Uterus (tissue), 2 donors: ENCODE data around the gene MYH14.

Source experiments
- POLR2A ChIP-seq, 2 donors: fragments of 450-650 bp; IDR thresholded peaks; one replicate each; pipeline ENCODE4 v1.6.1; 2016; ENCODE audit warnings: antibody characterized with exemption in 2 of 2, mild to moderate bottlenecking in 1 of 2, moderate library complexity in 1 of 2
- TF ChIP-seq, protein P1 (sequence below), 4 experiments: fragments of 200-600 bp in 2 of 4; fragments of 450-650 bp in 2 of 4; sonication (generic) in 2 of 4; IDR thresholded peaks; one replicate each; pipeline ENCODE4 v1.5.1; 2016 to 2019; ENCODE audit warnings: antibody characterized with exemption in 4 of 4, mild to moderate bottlenecking in 2 of 4, moderate library complexity in 1 of 4

DNA sequence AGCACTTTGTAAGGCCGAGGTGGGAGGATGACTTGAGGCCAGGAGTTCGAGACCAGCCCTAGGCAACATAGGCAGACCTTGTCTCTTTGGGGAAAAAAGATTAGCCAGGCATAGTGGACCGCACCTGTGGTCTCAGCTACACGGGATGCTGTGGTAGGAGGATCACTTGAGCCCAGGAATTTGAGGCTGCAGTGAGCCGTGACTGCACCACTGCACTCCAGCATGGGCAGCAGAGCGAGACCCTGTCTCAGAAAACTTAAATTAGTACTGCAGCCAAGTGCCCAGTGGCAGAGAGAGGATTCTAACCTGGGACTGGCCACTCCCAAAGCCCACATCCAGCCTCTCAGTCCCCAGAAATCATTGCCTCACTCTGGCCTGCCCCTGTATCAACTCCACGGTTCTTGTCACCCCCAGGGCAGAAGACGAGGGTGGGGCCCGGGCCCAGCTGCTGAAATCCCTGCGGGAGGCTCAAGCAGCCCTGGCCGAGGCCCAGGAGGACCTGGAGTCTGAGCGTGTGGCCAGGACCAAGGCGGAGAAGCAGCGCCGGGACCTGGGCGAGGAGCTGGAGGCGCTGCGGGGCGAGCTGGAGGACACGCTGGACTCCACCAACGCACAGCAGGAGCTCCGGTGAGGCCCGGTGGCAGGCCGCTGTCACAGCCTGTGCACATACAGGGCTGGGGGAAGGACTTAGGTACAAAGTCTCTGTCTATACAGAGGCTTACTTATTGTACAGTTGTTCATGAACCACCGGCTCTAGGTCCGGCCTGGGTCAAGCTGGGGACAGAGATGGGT is 72.4 kb downstream of the MYH14 start:
- TF ChIP-seq POLR2A (IDR thresholded peaks at IDR 0.05), result no peak
- TF ChIP-seq, protein P1, sequence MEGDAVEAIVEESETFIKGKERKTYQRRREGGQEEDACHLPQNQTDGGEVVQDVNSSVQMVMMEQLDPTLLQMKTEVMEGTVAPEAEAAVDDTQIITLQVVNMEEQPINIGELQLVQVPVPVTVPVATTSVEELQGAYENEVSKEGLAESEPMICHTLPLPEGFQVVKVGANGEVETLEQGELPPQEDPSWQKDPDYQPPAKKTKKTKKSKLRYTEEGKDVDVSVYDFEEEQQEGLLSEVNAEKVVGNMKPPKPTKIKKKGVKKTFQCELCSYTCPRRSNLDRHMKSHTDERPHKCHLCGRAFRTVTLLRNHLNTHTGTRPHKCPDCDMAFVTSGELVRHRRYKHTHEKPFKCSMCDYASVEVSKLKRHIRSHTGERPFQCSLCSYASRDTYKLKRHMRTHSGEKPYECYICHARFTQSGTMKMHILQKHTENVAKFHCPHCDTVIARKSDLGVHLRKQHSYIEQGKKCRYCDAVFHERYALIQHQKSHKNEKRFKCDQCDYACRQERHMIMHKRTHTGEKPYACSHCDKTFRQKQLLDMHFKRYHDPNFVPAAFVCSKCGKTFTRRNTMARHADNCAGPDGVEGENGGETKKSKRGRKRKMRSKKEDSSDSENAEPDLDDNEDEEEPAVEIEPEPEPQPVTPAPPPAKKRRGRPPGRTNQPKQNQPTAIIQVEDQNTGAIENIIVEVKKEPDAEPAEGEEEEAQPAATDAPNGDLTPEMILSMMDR (IDR thresholded peaks at IDR 0.05), result no peak
